Neural cell (in vitro differentiated cells): ENCODE data around the gene FARP1. TPM values are rescaled to one million over a fixed set of nuclear protein-coding genes. Genes with fewer than 3 reads are reported as not detected.

Experiments used
- H2AFZ ChIP-seq: fragments of 200-600, 300-800 bp; sonication (generic), shearing (Covaris generic); 2 replicates; pipeline ENCODE4 v1.6.0; 2014; ENCODE audit warnings: low read depth, mild to moderate bottlenecking, antibody characterized with exemption, low read length, moderate library complexity
- H3F3A ChIP-seq: fragments of 200-600 bp; shearing (Covaris generic); 2 replicates; pipeline ENCODE4 v1.6.1; 2016; ENCODE audit warnings: mild to moderate bottlenecking, moderate library complexity, mixed read lengths, antibody characterized with exemption, low read length; ENCODE audit not compliant: insufficient read depth, poor library complexity, severe bottlenecking
- H3K27ac ChIP-seq: fragments of 200-600, 300-800 bp; sonication (generic), shearing (Covaris generic); 2 replicates; pipeline ENCODE4 v1.5.1; 2014; ENCODE audit warnings: mild to moderate bottlenecking, low read length, moderate library complexity
- H3K27me3 ChIP-seq: fragments of 300-800, 200-600 bp; sonication (generic), shearing (Covaris generic); 2 replicates; pipeline ENCODE4 v1.6.0; 2014; ENCODE audit warnings: mild to moderate bottlenecking, low read depth, low read length, moderate library complexity; ENCODE audit not compliant: insufficient read depth
- H3K36me3 ChIP-seq: fragments of 300-800, 200-600 bp; sonication (generic), shearing (Covaris generic); 2 replicates; pipeline ENCODE4 v1.5.1; 2014; ENCODE audit warnings: mild to moderate bottlenecking, antibody characterized with exemption, low read length, moderate library complexity; ENCODE audit not compliant: insufficient read depth
- H3K4me2 ChIP-seq: fragments of 300-800, 200-600 bp; sonication (generic), shearing (Covaris generic); 2 replicates; pipeline ENCODE4 v1.6.0; 2014; ENCODE audit warnings: mild to moderate bottlenecking, low read length
- H3K4me3 ChIP-seq: fragments of 300-800, 200-600 bp; sonication (generic), shearing (Covaris generic); 2 replicates; pipeline ENCODE4 v1.5.1; 2014; ENCODE audit warnings: mild to moderate bottlenecking, low read length, moderate library complexity
- H3K79me2 ChIP-seq: fragments of 200-600 bp; shearing (Covaris generic); replicated peaks from 2 replicates; pipeline ENCODE4 v1.6.0; 2014; ENCODE audit warnings: mild to moderate bottlenecking, low read length, moderate library complexity; ENCODE audit not compliant: insufficient read depth
- H3K9ac ChIP-seq: fragments of 300-800, 200-600 bp; sonication (generic), shearing (Covaris generic); 2 replicates; pipeline ENCODE4 v1.6.1; 2016; ENCODE audit warnings: mild to moderate bottlenecking, low read length, mixed read lengths
- H3K9me2 ChIP-seq: fragments of 200-600 bp; shearing (Covaris generic); 2 replicates; pipeline ENCODE4 v1.6.1; 2016; ENCODE audit warnings: mild to moderate bottlenecking, low read length, mixed read lengths; ENCODE audit not compliant: insufficient read depth
- H3K9me3 ChIP-seq: fragments of 200-600, 300-800 bp; sonication (generic), shearing (Covaris generic); 2 replicates; pipeline ENCODE4 v1.6.1; 2016; ENCODE audit warnings: mild to moderate bottlenecking, mixed run types, low read length, moderate library complexity, mixed read lengths
- H4K20me1 ChIP-seq: fragments of 200-600 bp; shearing (Covaris generic); 2 replicates; pipeline ENCODE4 v1.6.1; 2016; ENCODE audit warnings: mild to moderate bottlenecking, mixed run types; ENCODE audit not compliant: insufficient read depth
- CTCF ChIP-seq: fragments of 450-650 bp; IDR thresholded peaks from 2 replicates; pipeline ENCODE4 v1.5.1; 2014; ENCODE audit warnings: antibody characterized with exemption, mild to moderate bottlenecking, moderate library complexity; ENCODE audit not compliant: poor library complexity, severe bottlenecking
- EP300 ChIP-seq: fragments of 450-650 bp; conservative IDR thresholded peaks from 2 replicates; pipeline ENCODE4 v1.6.1; 2014; ENCODE audit warnings: antibody characterized with exemption, mild to moderate bottlenecking, moderate library complexity; ENCODE audit not compliant: poor library complexity, severe bottlenecking
- EZH2 ChIP-seq: fragments of 200-600, 300-800 bp; shearing (Covaris generic), sonication (generic); IDR thresholded peaks from 2 replicates; pipeline ENCODE4 v1.6.1; 2014; ENCODE audit warnings: antibody characterized with exemption, low read length, borderline replicate concordance, mild to moderate bottlenecking; ENCODE audit not compliant: insufficient read depth, poor library complexity, severe bottlenecking
- MXI1 ChIP-seq: fragments of 450-650 bp; conservative IDR thresholded peaks from 2 replicates; pipeline ENCODE4 v1.6.1; 2014; ENCODE audit warnings: antibody characterized with exemption, mild to moderate bottlenecking; ENCODE audit not compliant: poor library complexity, severe bottlenecking
- POLR2AphosphoS5 ChIP-seq: IDR thresholded peaks from 2 replicates; pipeline ENCODE4 v1.6.1; 2012
- RAD21 ChIP-seq: fragments of 450-650 bp; conservative IDR thresholded peaks from 2 replicates; pipeline ENCODE4 v1.6.1; 2014; ENCODE audit warnings: antibody characterized with exemption, mild to moderate bottlenecking, moderate library complexity
- REST ChIP-seq: IDR thresholded peaks from 2 replicates; pipeline ENCODE4 v1.6.1; 2012; ENCODE audit warnings: borderline replicate concordance
- SMC3 ChIP-seq: fragments of 450-650 bp; conservative IDR thresholded peaks from 2 replicates; pipeline ENCODE4 v1.6.1; 2014; ENCODE audit warnings: antibody characterized with exemption, mild to moderate bottlenecking, moderate library complexity; ENCODE audit not compliant: poor library complexity
- TAF1 ChIP-seq: IDR thresholded peaks from 2 replicates; pipeline ENCODE4 v1.6.1; 2012; ENCODE audit warnings: low read depth
- polyA plus RNA-seq: library from polyadenylated mRNA; depleted of rRNA; stranded (reverse); fragments of >200 nt; gene quantifications from 2 replicates; pipeline ENCODE4 v1.2.3, GENCODE V29; 2014

FARP1 gene
- polyA plus RNA-seq, 1 donor from 2014 or later = 19.7 TPM

- no peaks in the 10 kb centered on the region for H3K9me3 ChIP-seq
- no peaks in the 10 kb centered on the region for H3K9me2 ChIP-seq
- H3K36me3 ChIP-seq = no peaks in the 10 kb centered on the region
- H3K9ac ChIP-seq = no peak overlapping the region
- H3K4me3 ChIP-seq = no peak overlapping the region
- TF ChIP-seq POLR2AphosphoS5 = no peak
- no peak for TF ChIP-seq EP300
- TF ChIP-seq TAF1 = no peak
- TF ChIP-seq EZH2 = no peak
- TF ChIP-seq SMC3 = no peak
- TF ChIP-seq MXI1 = no peak
- TF ChIP-seq CTCF = no peak
- TF ChIP-seq REST = no peak
- TF ChIP-seq RAD21 = no peak
- no peaks in the 10 kb centered on the region for H3K79me2 ChIP-seq
- H3F3A ChIP-seq = no peaks in the 10 kb centered on the region
- no peak overlapping the region for H2AFZ ChIP-seq
- no peaks in the 10 kb centered on the region for H4K20me1 ChIP-seq
- no peaks in the 10 kb centered on the region for H3K27me3 ChIP-seq
- no peak overlapping the region for H3K4me2 ChIP-seq
- H3K27ac ChIP-seq = no peak overlapping the region
Measured at GRCh38 chr13:98351636-98352035, 208.7 kb downstream of the FARP1 start.

- H3K27ac ChIP-seq = no peak overlapping the region
- no peaks in the 10 kb centered on the region for H4K20me1 ChIP-seq
- no peaks in the 10 kb centered on the region for H3K9me3 ChIP-seq
- no peaks in the 10 kb centered on the region for H3K79me2 ChIP-seq
- no peak overlapping the region for H2AFZ ChIP-seq
- H3K36me3 ChIP-seq = no peaks in the 10 kb centered on the region
- H3K4me3 ChIP-seq = no peak overlapping the region
- no peaks in the 10 kb centered on the region for H3K27me3 ChIP-seq
- TF ChIP-seq TAF1 (no peak), EP300 (no peak), RAD21 (no peak), CTCF (no peak), REST (no peak), MXI1 (no peak), POLR2AphosphoS5 (no peak), SMC3 (no peak), EZH2 (no peak)
- no peak overlapping the region for H3K4me2 ChIP-seq
- no peaks in the 10 kb centered on the region for H3K9me2 ChIP-seq
- H3F3A ChIP-seq = no peaks in the 10 kb centered on the region
- H3K9ac ChIP-seq = no peak overlapping the region
Measured at GRCh38 chr13:98352226-98352625, 209.3 kb downstream of the FARP1 start.
